Endothelial cell of umbilical vein (primary cell): ENCODE results near the gene KIRREL1. TPM values are rescaled to one million over a fixed set of nuclear protein-coding genes. Genes with fewer than 3 reads are reported as not detected.

Source experiments
- BruUV-seq: library from RNA; stranded (reverse); fragments of 400-500 nt; replicated peaks from 2 replicates; lab custom pipeline; 2021; lab: Mats Ljungman, UMichigan
- CTCF ChIA-PET: fragments of 300-600, 350-600 bp; sonication (Branson Sonifier 250); formaldehyde crosslinking; loops from one replicate; lab custom pipeline; 2021; ENCODE audit warnings: antibody characterized with exemption, inconsistent platforms; lab: Charles Lee
- POLR2A ChIA-PET: fragments of 300-600, 350-600 bp; sonication (Branson Sonifier 250); formaldehyde crosslinking; loops from one replicate; lab custom pipeline; 2021; ENCODE audit warnings: antibody characterized with exemption, inconsistent platforms; lab: Charles Lee
- DNase-seq: peaks from one replicate; pipeline ENCODE4 v3.0.0-alpha.2; 2011; ENCODE audit warnings: low read depth, low spot score
- FAIRE-seq: peaks from 2 replicates; lab custom pipeline; 2011; peaks lifted over from hg19 to GRCh38; lab: Jason Lieb, UNC
- H2AFZ ChIP-seq: 2 replicates; pipeline ENCODE4 v1.6.0; 2012; ENCODE audit warnings: low read depth, low read length, control low read depth, inconsistent platforms
- H3K27ac ChIP-seq: 2 replicates; pipeline ENCODE4 v1.5.1; 2011; ENCODE audit warnings: low read depth, mild to moderate bottlenecking, control low read depth, low read length, moderate library complexity; ENCODE audit not compliant: insufficient read depth
- H3K27me3 ChIP-seq, 2 experiments: 2 replicates each; pipeline versions ENCODE4 v1.6.0 to v1.6.1; 2011; ENCODE audit warnings: low read length in 2 of 2, mixed read lengths in 1 of 2; ENCODE audit not compliant: control insufficient read depth in 2 of 2, insufficient read depth in 2 of 2
- H3K36me3 ChIP-seq, 2 experiments: 2 replicates in 1 of 2; 3 replicates in 1 of 2; pipeline ENCODE4 v1.5.1; 2011; ENCODE audit warnings: low read length in 2 of 2, mild to moderate bottlenecking in 1 of 2, moderate library complexity in 1 of 2; ENCODE audit not compliant: control insufficient read depth in 2 of 2, insufficient read depth in 2 of 2; ENCODE audit errors: extremely low read depth in 1 of 2
- H3K4me1 ChIP-seq: 3 replicates; pipeline ENCODE4 v1.5.1; 2011; ENCODE audit warnings: mild to moderate bottlenecking, low read length; ENCODE audit not compliant: control insufficient read depth, insufficient read depth; ENCODE audit errors: extremely low read depth
- H3K4me2 ChIP-seq: 2 replicates; pipeline ENCODE4 v1.6.1; 2011; ENCODE audit warnings: low read length, control low read depth, mixed read lengths; ENCODE audit not compliant: insufficient read depth
- H3K4me3 ChIP-seq, 3 experiments: fragments of 200-600 bp in 1 of 3; sonication (generic), shearing (Covaris generic) in 1 of 3; replicated peaks in 1 of 3; 2 replicates each; pipeline ENCODE4 v1.5.1; 2011 to 2016; ENCODE audit warnings: control low read depth in 3 of 3, low read length in 3 of 3, mild to moderate bottlenecking in 2 of 3, inconsistent platforms in 1 of 3, low read depth in 1 of 3, moderate library complexity in 1 of 3; ENCODE audit not compliant: insufficient read depth in 1 of 3
- H3K79me2 ChIP-seq: 2 replicates; pipeline ENCODE4 v1.6.0; 2012; ENCODE audit warnings: low read length, inconsistent platforms; ENCODE audit not compliant: control insufficient read depth, insufficient read depth
- H3K9ac ChIP-seq: replicated peaks from 2 replicates; pipeline ENCODE3; 2011; ENCODE audit warnings: low read length, control low read depth; ENCODE audit not compliant: insufficient read depth; ENCODE audit errors: extremely low read depth
- H3K9me1 ChIP-seq: replicated peaks from 3 replicates; pipeline ENCODE4 v1.6.0; 2011; ENCODE audit warnings: mild to moderate bottlenecking, low read length; ENCODE audit not compliant: control insufficient read depth, insufficient read depth; ENCODE audit errors: extremely low read depth
- H3K9me3 ChIP-seq: replicated peaks from 2 replicates; pipeline ENCODE4 v1.5.1; 2012; ENCODE audit warnings: low read length, inconsistent platforms; ENCODE audit not compliant: control insufficient read depth, insufficient read depth
- H4K20me1 ChIP-seq: replicated peaks from 2 replicates; pipeline ENCODE3; 2011; ENCODE audit warnings: mild to moderate bottlenecking, low read length; ENCODE audit not compliant: control insufficient read depth, insufficient read depth; ENCODE audit errors: extremely low read depth
- EZH2 ChIP-seq: IDR thresholded peaks from 2 replicates; pipeline ENCODE4 v1.6.1; 2012; ENCODE audit warnings: borderline replicate concordance, low read depth, mild to moderate bottlenecking, moderate library complexity, low read length, inconsistent platforms; ENCODE audit not compliant: severe bottlenecking
- FOS ChIP-seq: IDR thresholded peaks from 2 replicates; pipeline ENCODE4 v1.6.1; 2011; ENCODE audit warnings: mild to moderate bottlenecking, low read length, moderate library complexity, borderline replicate concordance; ENCODE audit not compliant: insufficient read depth
- GATA2 ChIP-seq: IDR thresholded peaks from 2 replicates; pipeline ENCODE4 v1.7.0; 2011; ENCODE audit warnings: low read depth, mild to moderate bottlenecking, moderate library complexity, mixed read lengths, low read length; ENCODE audit not compliant: insufficient read length, insufficient read depth
- JUN ChIP-seq: IDR thresholded peaks from 2 replicates; pipeline ENCODE4 v1.6.1; 2011; ENCODE audit warnings: borderline replicate concordance, low read depth; ENCODE audit not compliant: insufficient read length, insufficient read depth
- POLR2A ChIP-seq: IDR thresholded peaks from 2 replicates; pipeline ENCODE4 v1.6.1; 2012; ENCODE audit warnings: low read depth, mild to moderate bottlenecking, control low read depth, low read length
- POLR2AphosphoS5 ChIP-seq: IDR thresholded peaks from 2 replicates; pipeline ENCODE4 v1.6.1; 2012; ENCODE audit warnings: low read depth, mild to moderate bottlenecking, control low read depth, low read length, moderate library complexity; ENCODE audit not compliant: insufficient read depth
- dilution Hi-C: fragments of 300-500 bp; cut with MboI; formaldehyde crosslinking; loops from one replicate; pipeline ENCODE4 v1.15.0; 2019; ENCODE audit warnings: low sequenced_read_pairs; ENCODE audit not compliant: extremely low pct_ligation_motif_present
- intact Hi-C: fragments of 100-400 bp; cut with micrococcal nuclease; formaldehyde crosslinking; loops from one replicate; pipeline ENCODE4 v1.10.0; 2022
- polyA plus RNA-seq, 4 experiments: library from polyadenylated mRNA; depleted of rRNA in 3 of 4; stranded (reverse) in 3 of 4; unstranded in 1 of 4; fragments of >200 nt; gene quantifications; 2 replicates each; pipeline versions ENCODE4 v1.2.1 to v1.2.3, GENCODE V29; 2011 to 2012; ENCODE audit warnings: missing spikeins in 1 of 4
- total RNA-seq: library from RNA; stranded (reverse); gene quantifications from 2 replicates; pipeline ENCODE4 v1.2.3, GENCODE V29; 2021
- TF ChIP-seq, protein P1 (sequence below): IDR thresholded peaks from 2 replicates; pipeline ENCODE4 v1.6.1; 2011; ENCODE audit not compliant: insufficient read depth, insufficient read length
- TF ChIP-seq, protein P2 (sequence below), 2 donors: IDR thresholded peaks; 1 replicate in 1 of 2; 2 replicates in 1 of 2; pipeline ENCODE4 v1.5.1; 2011; ENCODE audit warnings: low read length in 2 of 2, mild to moderate bottlenecking in 2 of 2, moderate library complexity in 2 of 2, control low read depth in 1 of 2, inconsistent platforms in 1 of 2, low read depth in 1 of 2; ENCODE audit not compliant: insufficient read depth in 1 of 2; ENCODE audit errors: extremely low read depth in 1 of 2

KIRREL1 gene
- total and polyA plus RNA-seq, 2 donors (not counting 3 experiments of a cell fraction or from before 2014, with no cell fraction given) = 35.6 to 57.6 TPM

DNA sequence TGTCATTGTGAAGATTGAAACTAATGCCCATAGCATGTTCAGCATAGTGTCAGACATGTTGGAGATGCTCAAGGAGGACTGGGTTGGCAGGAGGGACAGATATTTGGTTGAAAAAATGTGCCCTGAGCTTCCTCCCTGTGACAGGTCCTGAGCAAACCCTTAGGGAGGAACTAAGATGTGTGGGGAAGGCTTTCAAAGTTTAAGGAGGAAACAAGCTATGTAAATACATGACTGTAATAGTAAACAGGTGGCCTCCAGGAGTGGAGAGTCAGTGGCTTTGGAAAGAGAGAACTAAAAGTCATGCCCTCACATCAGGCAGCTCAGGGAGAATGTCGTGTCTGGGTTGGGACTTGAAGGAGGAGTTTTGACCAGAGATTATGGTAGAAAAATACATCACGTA is 9.7 kb upstream of the KIRREL1 start:
- Histone ChIP-seq H4K20me1 (no peaks in the 10 kb centered on the region), H3K9ac (no peak overlapping the region), H3K27ac (no peak overlapping the region), H2AFZ (no peak overlapping the region), H3K9me1 (no peaks in the 10 kb centered on the region), H3K79me2 (no peaks in the 10 kb centered on the region), H3K27me3 (peaks cover 39 to 40% of the 10 kb centered on the region in 2 experiments), H3K36me3 (no peaks in the 10 kb centered on the region), H3K4me3 (no peak overlapping the region), H3K4me2 (no peak overlapping the region), H3K9me3 (no peaks in the 10 kb centered on the region), H3K4me1 (peaks cover 2% of the 10 kb centered on the region)
- no peak for DNase-seq
- no peak for TF ChIP-seq POLR2AphosphoS5
- TF ChIP-seq EZH2 = no peak
- TF ChIP-seq GATA2 = no peak
- TF ChIP-seq JUN = no peak
- TF ChIP-seq, protein P1, sequence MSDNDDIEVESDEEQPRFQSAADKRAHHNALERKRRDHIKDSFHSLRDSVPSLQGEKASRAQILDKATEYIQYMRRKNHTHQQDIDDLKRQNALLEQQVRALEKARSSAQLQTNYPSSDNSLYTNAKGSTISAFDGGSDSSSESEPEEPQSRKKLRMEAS = no peak
- no peak for TF ChIP-seq POLR2A
- TF ChIP-seq, protein P2, sequence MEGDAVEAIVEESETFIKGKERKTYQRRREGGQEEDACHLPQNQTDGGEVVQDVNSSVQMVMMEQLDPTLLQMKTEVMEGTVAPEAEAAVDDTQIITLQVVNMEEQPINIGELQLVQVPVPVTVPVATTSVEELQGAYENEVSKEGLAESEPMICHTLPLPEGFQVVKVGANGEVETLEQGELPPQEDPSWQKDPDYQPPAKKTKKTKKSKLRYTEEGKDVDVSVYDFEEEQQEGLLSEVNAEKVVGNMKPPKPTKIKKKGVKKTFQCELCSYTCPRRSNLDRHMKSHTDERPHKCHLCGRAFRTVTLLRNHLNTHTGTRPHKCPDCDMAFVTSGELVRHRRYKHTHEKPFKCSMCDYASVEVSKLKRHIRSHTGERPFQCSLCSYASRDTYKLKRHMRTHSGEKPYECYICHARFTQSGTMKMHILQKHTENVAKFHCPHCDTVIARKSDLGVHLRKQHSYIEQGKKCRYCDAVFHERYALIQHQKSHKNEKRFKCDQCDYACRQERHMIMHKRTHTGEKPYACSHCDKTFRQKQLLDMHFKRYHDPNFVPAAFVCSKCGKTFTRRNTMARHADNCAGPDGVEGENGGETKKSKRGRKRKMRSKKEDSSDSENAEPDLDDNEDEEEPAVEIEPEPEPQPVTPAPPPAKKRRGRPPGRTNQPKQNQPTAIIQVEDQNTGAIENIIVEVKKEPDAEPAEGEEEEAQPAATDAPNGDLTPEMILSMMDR (IDR thresholded peaks at IDR 0.05; ENCODE audit: extremely low read depth in 1 of 2, insufficient read depth in 1 of 2, low read depth in 1 of 2, low read length in 2 of 2) = no peak
- TF ChIP-seq FOS = no peak
- dilution Hi-C loops = no loop called here
- intact Hi-C loops = no loop called here
- BruUV-seq = no TSS peak
- ChIA-PET CTCF (interaction anchor here (1.0 to 3.1 kb wide), 13 partner anchors 8 to 1014 kb away, joined by 3 to 17 read pairs (median 4); no protein-coding TSS in a partner anchor), POLR2A (no interaction called here)
- no peak for FAIRE-seq
